Endothelial cell of umbilical vein (primary cell): ENCODE measurements around the gene MPV17.

Experiments
- EZH2 ChIP-seq: IDR thresholded peaks from 2 replicates; pipeline ENCODE4 v1.6.1; 2012; ENCODE audit warnings: borderline replicate concordance, low read depth, mild to moderate bottlenecking, moderate library complexity, low read length, inconsistent platforms; ENCODE audit not compliant: severe bottlenecking
- MAX ChIP-seq: IDR thresholded peaks from 2 replicates; pipeline ENCODE4 v1.6.1; 2011; ENCODE audit not compliant: insufficient read depth, insufficient read length
- POLR2AphosphoS5 ChIP-seq: IDR thresholded peaks from 2 replicates; pipeline ENCODE4 v1.6.1; 2012; ENCODE audit warnings: low read depth, mild to moderate bottlenecking, control low read depth, low read length, moderate library complexity; ENCODE audit not compliant: insufficient read depth
- TF ChIP-seq, protein P1 (sequence below), 2 donors: IDR thresholded peaks; 1 replicate in 1 of 2; 2 replicates in 1 of 2; pipeline ENCODE4 v1.5.1; 2011; ENCODE audit warnings: low read length in 2 of 2, mild to moderate bottlenecking in 2 of 2, moderate library complexity in 2 of 2, control low read depth in 1 of 2, inconsistent platforms in 1 of 2, low read depth in 1 of 2; ENCODE audit not compliant: insufficient read depth in 1 of 2; ENCODE audit errors: extremely low read depth in 1 of 2

GRCh38 chr2:27284996-27285395 is 37.9 kb downstream of the MPV17 start:
- TF ChIP-seq MAX (no peak), EZH2 (no peak), POLR2AphosphoS5 (no peak)
- TF ChIP-seq, protein P1, sequence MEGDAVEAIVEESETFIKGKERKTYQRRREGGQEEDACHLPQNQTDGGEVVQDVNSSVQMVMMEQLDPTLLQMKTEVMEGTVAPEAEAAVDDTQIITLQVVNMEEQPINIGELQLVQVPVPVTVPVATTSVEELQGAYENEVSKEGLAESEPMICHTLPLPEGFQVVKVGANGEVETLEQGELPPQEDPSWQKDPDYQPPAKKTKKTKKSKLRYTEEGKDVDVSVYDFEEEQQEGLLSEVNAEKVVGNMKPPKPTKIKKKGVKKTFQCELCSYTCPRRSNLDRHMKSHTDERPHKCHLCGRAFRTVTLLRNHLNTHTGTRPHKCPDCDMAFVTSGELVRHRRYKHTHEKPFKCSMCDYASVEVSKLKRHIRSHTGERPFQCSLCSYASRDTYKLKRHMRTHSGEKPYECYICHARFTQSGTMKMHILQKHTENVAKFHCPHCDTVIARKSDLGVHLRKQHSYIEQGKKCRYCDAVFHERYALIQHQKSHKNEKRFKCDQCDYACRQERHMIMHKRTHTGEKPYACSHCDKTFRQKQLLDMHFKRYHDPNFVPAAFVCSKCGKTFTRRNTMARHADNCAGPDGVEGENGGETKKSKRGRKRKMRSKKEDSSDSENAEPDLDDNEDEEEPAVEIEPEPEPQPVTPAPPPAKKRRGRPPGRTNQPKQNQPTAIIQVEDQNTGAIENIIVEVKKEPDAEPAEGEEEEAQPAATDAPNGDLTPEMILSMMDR (IDR thresholded peaks at IDR 0.05; ENCODE audit: extremely low read depth in 1 of 2, insufficient read depth in 1 of 2, low read depth in 1 of 2, low read length in 2 of 2), result no peak
